HCT116 (cell line): ENCODE results near the gene ZNF570. TPM values are rescaled to one million over a fixed set of nuclear protein-coding genes. Genes with fewer than 3 reads are reported as not detected.

Source experiments
- ATAC-seq: fragments of 200-7000 bp; cut with Tn5 transposase; 2 replicates; pipeline ENCODE4 v1.9.1; 2020; ENCODE audit warnings: mild to moderate bottlenecking, moderate library complexity
- BruUV-seq: library from RNA; stranded (reverse); fragments of 400-500 nt; replicated peaks from 2 replicates; lab custom pipeline; 2021; lab: Mats Ljungman, UMichigan
- CTCF ChIA-PET: fragments of 300-600 bp; sonication (Branson Sonifier 250); formaldehyde crosslinking; loops from one replicate; lab custom pipeline; 2021; ENCODE audit warnings: antibody characterized with exemption; lab: Charles Lee
- POLR2A ChIA-PET: fragments of 300-600, 350-600 bp; sonication (Branson Sonifier 250); formaldehyde crosslinking; loops from one replicate; lab custom pipeline; 2021; ENCODE audit warnings: antibody characterized with exemption; lab: Charles Lee
- RAD21 ChIA-PET, 2 experiments: fragments of 300-600 bp; sonication (Branson Sonifier 250); formaldehyde crosslinking; loops; one replicate each; lab custom pipeline; 2023; ENCODE audit warnings: low total read pairs in 2 of 2; ENCODE audit not compliant: uncharacterized antibody in 2 of 2, unreplicated experiment in 2 of 2, low non-redundant PET in 1 of 2; lab: Charles Lee
- DNase-seq: peaks from one replicate; pipeline ENCODE4 v3.0.0-alpha.2; 2010; ENCODE audit warnings: low read depth, low spot score
- H2AFZ ChIP-seq: fragments of 200-600 bp; shearing (Covaris generic), sonication (generic); 2 replicates; pipeline ENCODE4 v1.6.1; 2017; ENCODE audit warnings: low read depth, mixed run types, mixed read lengths, antibody characterized with exemption, low read length; ENCODE audit not compliant: poor library complexity, severe bottlenecking
- H3K27ac ChIP-seq: 2 replicates; pipeline ENCODE4 v1.5.1; 2012; ENCODE audit warnings: low read depth, low read length
- H3K27me3 ChIP-seq: fragments of 200-600 bp; sonication (generic); 2 replicates; pipeline ENCODE4 v1.6.1; 2016; ENCODE audit warnings: mixed run types, low read length, mixed read lengths; ENCODE audit not compliant: insufficient read depth
- H3K36me3 ChIP-seq, 2 experiments: fragments of 200-500 bp in 1 of 2; fragments of 200-600 bp in 1 of 2; sonication (Bioruptor generic) in 1 of 2; sonication (generic) in 1 of 2; 2 replicates each; pipeline versions ENCODE4 v1.5.1 to v1.6.1; 2014 to 2016; ENCODE audit warnings: low read length in 2 of 2, inconsistent platforms in 1 of 2, mixed read lengths in 1 of 2, mixed run types in 1 of 2; ENCODE audit not compliant: insufficient read depth in 2 of 2, control insufficient read depth in 1 of 2
- H3K4me1 ChIP-seq, 2 experiments: fragments of 200-600 bp in 1 of 2; sonication (generic) in 1 of 2; 2 replicates each; pipeline versions ENCODE4 v1.5.1 to v1.6.1; 2012 to 2017; ENCODE audit warnings: low read length in 2 of 2, inconsistent platforms in 1 of 2, mild to moderate bottlenecking in 1 of 2, mixed read lengths in 1 of 2, mixed run types in 1 of 2, moderate library complexity in 1 of 2; ENCODE audit not compliant: insufficient read depth in 2 of 2, control insufficient read depth in 1 of 2
- H3K4me2 ChIP-seq: fragments of 200-600 bp; sonication (generic); 2 replicates; pipeline ENCODE4 v1.6.1; 2017; ENCODE audit warnings: mixed run types, low read length, mixed read lengths
- H3K4me3 ChIP-seq, 2 experiments: fragments of 200-600 bp in 1 of 2; sonication (generic) in 1 of 2; replicated peaks in 1 of 2; 2 replicates each; pipeline ENCODE4 v1.5.1; 2011 to 2016; ENCODE audit warnings: low read length in 2 of 2, control low read depth in 1 of 2, low read depth in 1 of 2, mild to moderate bottlenecking in 1 of 2, mixed read lengths in 1 of 2, mixed run types in 1 of 2
- H3K79me2 ChIP-seq: fragments of 200-600 bp; sonication (generic); 2 replicates; pipeline ENCODE4 v1.6.1; 2017; ENCODE audit warnings: mild to moderate bottlenecking, mixed run types, low read length, moderate library complexity, mixed read lengths; ENCODE audit not compliant: insufficient read depth
- H3K9ac ChIP-seq: fragments of 200-600 bp; sonication (generic); 2 replicates; pipeline ENCODE4 v1.6.1; 2016; ENCODE audit warnings: low read length, mixed read lengths
- H3K9me2 ChIP-seq: fragments of 200-600 bp; sonication (generic), shearing (Covaris generic); 2 replicates; pipeline ENCODE4 v1.6.1; 2017; ENCODE audit warnings: mixed run types, mild to moderate bottlenecking, moderate library complexity; ENCODE audit not compliant: insufficient read depth
- H3K9me3 ChIP-seq, 2 experiments: fragments of 200-500 bp in 1 of 2; fragments of 200-600 bp in 1 of 2; sonication (Bioruptor generic) in 1 of 2; sonication (generic) in 1 of 2; 2 replicates each; pipeline ENCODE4 v1.6.1; 2014 to 2017; ENCODE audit warnings: low read length in 2 of 2, mixed read lengths in 2 of 2, inconsistent platforms in 1 of 2, low read depth in 1 of 2, mild to moderate bottlenecking in 1 of 2, mixed run types in 1 of 2, moderate library complexity in 1 of 2; ENCODE audit not compliant: control insufficient read depth in 1 of 2, insufficient read depth in 1 of 2
- H4K20me1 ChIP-seq: fragments of 200-600 bp; sonication (generic), shearing (Covaris generic); 2 replicates; pipeline ENCODE4 v1.6.1; 2017; ENCODE audit warnings: mixed run types, mild to moderate bottlenecking, moderate library complexity; ENCODE audit not compliant: insufficient read depth
- ATF3 ChIP-seq: IDR thresholded peaks from 2 replicates; pipeline ENCODE4 v1.6.1; 2012
- CBX3 ChIP-seq: IDR thresholded peaks from 2 replicates; pipeline ENCODE4 v1.6.1; 2012; ENCODE audit warnings: low read depth
- CEBPB ChIP-seq: IDR thresholded peaks from 2 replicates; pipeline ENCODE4 v1.6.1; 2012; ENCODE audit warnings: low read depth
- CTCF ChIP-seq, 3 experiments: fragments of 200-600 bp in 1 of 3; sonication (generic) in 1 of 3; IDR thresholded peaks in 2 of 3; conservative IDR thresholded peaks in 1 of 3; 2 replicates each; pipeline ENCODE4 v1.5.1; 2012 to 2017; ENCODE audit warnings: low read depth in 2 of 3, low read length in 2 of 3, antibody characterized with exemption in 1 of 3, borderline replicate concordance in 1 of 3, control low read depth in 1 of 3, mild to moderate bottlenecking in 1 of 3, mixed read lengths in 1 of 3, mixed run types in 1 of 3, moderate library complexity in 1 of 3; ENCODE audit not compliant: insufficient read depth in 1 of 3
- FOSL1 ChIP-seq: IDR thresholded peaks from 2 replicates; pipeline ENCODE4 v1.6.1; 2012; ENCODE audit warnings: low read depth
- MAX ChIP-seq: IDR thresholded peaks from 2 replicates; pipeline ENCODE4 v1.6.1; 2012
- POLR2A ChIP-seq: IDR thresholded peaks from 2 replicates; pipeline ENCODE4 v1.7.0; 2011; ENCODE audit warnings: borderline replicate concordance; ENCODE audit not compliant: insufficient read depth, insufficient read length; ENCODE audit errors: extremely low read depth
- REST ChIP-seq: IDR thresholded peaks from 2 replicates; pipeline ENCODE4 v1.6.1; 2012; ENCODE audit warnings: low read depth
- TCF7L2 ChIP-seq: IDR thresholded peaks from 2 replicates; pipeline ENCODE4 v1.7.0; 2011; ENCODE audit warnings: borderline replicate concordance, inconsistent platforms; ENCODE audit not compliant: insufficient read depth, insufficient read length; ENCODE audit errors: extremely low read depth
- ZBTB33 ChIP-seq: IDR thresholded peaks from 2 replicates; pipeline ENCODE4 v1.6.1; 2011; ENCODE audit warnings: mild to moderate bottlenecking, low read length, moderate library complexity; ENCODE audit not compliant: insufficient replicate concordance; ENCODE audit errors: extremely low read depth
- ZFX ChIP-seq: fragments of 450-650 bp; IDR thresholded peaks from 2 replicates; pipeline ENCODE4 v1.6.1; 2017
- ZNF274 ChIP-seq: fragments of 200-500 bp; sonication (Bioruptor generic); IDR thresholded peaks from 2 replicates; pipeline ENCODE4 v1.6.1; 2014; ENCODE audit warnings: mild to moderate bottlenecking, low read depth, low read length, inconsistent platforms
- intact Hi-C: fragments of 100-400 bp; cut with micrococcal nuclease; formaldehyde crosslinking; loops from 2 replicates; pipeline ENCODE4 v1.10.0; 2022
- total RNA-seq: library from RNA; stranded (reverse); gene quantifications from one replicate; pipeline ENCODE4 v1.2.1, GENCODE V29; 2021; ENCODE audit not compliant: unreplicated experiment

The ZNF570 gene
- total RNA-seq, 1 experiment from 2014 or later = not detected

- no peak for TF ChIP-seq ZBTB33
These were observed 2.8 kb upstream of the ZNF570 start (continued) for GRCh38 chr19:37466277-37466797.

GRCh38 chr19:37466798-37467607 is 2.2 kb upstream of the ZNF570 start, which contains the start of gene ZNF569:
TSS of gene ZNF569 (minus strand) at chr19:37467444. CDS start at chr19:37444921, 22,523 bp downstream.
- ATAC-seq = no peak
- H3K9me2 ChIP-seq = no peaks in the 10 kb centered on the region
- H2AFZ ChIP-seq = no peak within 1 kb of the TSS
- intact Hi-C loops = no loop called here
- H3K9ac ChIP-seq = no peak within 1 kb of the TSS
- no peaks in the 10 kb centered on the region for H3K79me2 ChIP-seq
- H3K27ac ChIP-seq = no peak within 1 kb of the TSS
- no TSS peak for BruUV-seq
- ChIA-PET RAD21 (no interaction called here), POLR2A (no interaction called here), CTCF (no interaction called here)
- no peaks in the 10 kb centered on the region for H3K36me3 ChIP-seq
- no peaks in the 10 kb centered on the region for H3K27me3 ChIP-seq
- DNase-seq = no peak
- H3K4me3 ChIP-seq = no peak within 1 kb of the TSS
- H3K4me2 ChIP-seq = no peak within 1 kb of the TSS
- no peaks in the 10 kb centered on the region for H3K4me1 ChIP-seq
- H3K9me3 ChIP-seq = peaks cover 11 to 21% of the 10 kb centered on the region in 2 experiments; a peak in 2 of 4 replicates
- no peaks in the 10 kb centered on the region for H4K20me1 ChIP-seq
- TF ChIP-seq POLR2A (no peak), FOSL1 (no peak), ZFX (no peak), REST (no peak), CBX3 (no peak), CEBPB (no peak), CTCF (IDR thresholded peaks at IDR 0.05 in 2 of 3, conservative IDR thresholded peaks at IDR 0.05 in 1 of 3; ENCODE audit: borderline replicate concordance in 1 of 3, insufficient read depth in 1 of 3, low read depth in 2 of 3, low read length in 2 of 3) (no peak), TCF7L2 (no peak), ATF3 (no peak), MAX (no peak), ZNF274 (no peak), ZBTB33 (no peak)
